BE2C (cell line): Measurements from ENCODE around the gene SUCLG2.

Experiments
- DNase-seq: peaks from one replicate; pipeline ENCODE4 v3.0.0-alpha.2; 2020
- H3K27me3 ChIP-seq: fragments of 250-450 bp; sonication (Bioruptor Pico); 2 replicates; pipeline ENCODE4 v1.5.1; 2020; ENCODE audit warnings: mild to moderate bottlenecking
- H3K36me3 ChIP-seq: fragments of 250-450 bp; sonication (Bioruptor Pico); 2 replicates; pipeline ENCODE4 v1.5.1; 2020; ENCODE audit warnings: mild to moderate bottlenecking
- H3K4me1 ChIP-seq: fragments of 250-450 bp; sonication (Bioruptor Pico); 2 replicates; pipeline ENCODE4 v1.5.1; 2020
- H3K4me3 ChIP-seq: 2 replicates; pipeline ENCODE4 v1.5.1; 2011; ENCODE audit warnings: low read depth, low read length
- H3K9me3 ChIP-seq: fragments of 250-450 bp; sonication (Bioruptor Pico); 2 replicates; pipeline ENCODE4 v1.5.1; 2020
- TF ChIP-seq, protein P1 (sequence below): IDR thresholded peaks from 2 replicates; pipeline ENCODE4 v1.5.1; 2012; ENCODE audit warnings: mild to moderate bottlenecking, low read depth, low read length

The SUCLG2 gene

DNA sequence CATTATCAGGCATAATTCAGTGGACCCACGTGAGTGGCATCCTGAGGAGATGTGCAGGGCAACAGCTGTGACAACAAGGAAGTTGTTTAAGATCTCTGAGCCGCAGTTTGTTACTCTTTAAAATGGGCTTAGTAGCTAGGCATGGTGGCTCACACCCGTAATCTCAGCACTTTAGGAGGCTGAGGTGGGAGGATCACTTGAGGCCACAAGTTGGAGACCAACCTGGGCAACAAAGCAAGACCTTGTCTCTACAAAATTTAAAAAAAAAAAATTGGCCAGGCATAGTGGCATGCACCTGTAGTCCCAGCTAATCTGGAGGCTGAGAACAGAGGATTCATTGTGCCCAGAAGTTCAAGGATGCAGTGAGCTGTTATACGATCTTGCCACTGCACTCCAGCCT lies 12.2 kb downstream of the SUCLG2 start:
- Histone ChIP-seq H3K4me1 (no peaks in the 10 kb centered on the region), H3K36me3 (no peaks in the 10 kb centered on the region)

DNA sequence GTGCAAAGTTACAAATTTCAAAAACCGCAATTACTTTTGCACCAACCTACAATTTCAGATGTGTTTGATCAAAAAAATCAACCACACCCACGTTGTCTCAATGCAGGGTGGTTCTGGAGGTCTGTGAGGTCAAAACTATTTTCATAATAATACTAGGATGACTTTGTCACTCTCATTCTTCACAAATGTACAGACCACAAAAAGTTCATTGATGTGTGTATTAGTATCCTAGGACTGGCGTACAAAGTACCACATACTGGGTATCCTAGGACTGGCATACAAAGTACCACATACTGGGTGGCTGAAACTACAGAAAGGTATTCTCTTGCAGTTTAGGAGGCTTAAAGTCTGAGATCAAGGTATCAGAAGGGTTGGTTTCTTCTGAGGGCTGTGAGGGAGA lies 13.0 kb downstream of the SUCLG2 start:
- no peak overlapping the region for H3K4me3 ChIP-seq
- H3K36me3 ChIP-seq: no peaks in the 10 kb centered on the region
- H3K9me3 ChIP-seq: no peaks in the 10 kb centered on the region
- H3K4me1 ChIP-seq: no peaks in the 10 kb centered on the region
- no peaks in the 10 kb centered on the region for H3K27me3 ChIP-seq
- TF ChIP-seq, protein P1, sequence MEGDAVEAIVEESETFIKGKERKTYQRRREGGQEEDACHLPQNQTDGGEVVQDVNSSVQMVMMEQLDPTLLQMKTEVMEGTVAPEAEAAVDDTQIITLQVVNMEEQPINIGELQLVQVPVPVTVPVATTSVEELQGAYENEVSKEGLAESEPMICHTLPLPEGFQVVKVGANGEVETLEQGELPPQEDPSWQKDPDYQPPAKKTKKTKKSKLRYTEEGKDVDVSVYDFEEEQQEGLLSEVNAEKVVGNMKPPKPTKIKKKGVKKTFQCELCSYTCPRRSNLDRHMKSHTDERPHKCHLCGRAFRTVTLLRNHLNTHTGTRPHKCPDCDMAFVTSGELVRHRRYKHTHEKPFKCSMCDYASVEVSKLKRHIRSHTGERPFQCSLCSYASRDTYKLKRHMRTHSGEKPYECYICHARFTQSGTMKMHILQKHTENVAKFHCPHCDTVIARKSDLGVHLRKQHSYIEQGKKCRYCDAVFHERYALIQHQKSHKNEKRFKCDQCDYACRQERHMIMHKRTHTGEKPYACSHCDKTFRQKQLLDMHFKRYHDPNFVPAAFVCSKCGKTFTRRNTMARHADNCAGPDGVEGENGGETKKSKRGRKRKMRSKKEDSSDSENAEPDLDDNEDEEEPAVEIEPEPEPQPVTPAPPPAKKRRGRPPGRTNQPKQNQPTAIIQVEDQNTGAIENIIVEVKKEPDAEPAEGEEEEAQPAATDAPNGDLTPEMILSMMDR: no peak
- no peak for DNase-seq

More for the DNA sequence above, 12.2 kb downstream of the SUCLG2 start:
- no peak overlapping the region for H3K4me3 ChIP-seq
- H3K27me3 ChIP-seq: no peaks in the 10 kb centered on the region
- TF ChIP-seq, protein P1: no peak
- H3K9me3 ChIP-seq: no peaks in the 10 kb centered on the region
- no peak for DNase-seq

DNA sequence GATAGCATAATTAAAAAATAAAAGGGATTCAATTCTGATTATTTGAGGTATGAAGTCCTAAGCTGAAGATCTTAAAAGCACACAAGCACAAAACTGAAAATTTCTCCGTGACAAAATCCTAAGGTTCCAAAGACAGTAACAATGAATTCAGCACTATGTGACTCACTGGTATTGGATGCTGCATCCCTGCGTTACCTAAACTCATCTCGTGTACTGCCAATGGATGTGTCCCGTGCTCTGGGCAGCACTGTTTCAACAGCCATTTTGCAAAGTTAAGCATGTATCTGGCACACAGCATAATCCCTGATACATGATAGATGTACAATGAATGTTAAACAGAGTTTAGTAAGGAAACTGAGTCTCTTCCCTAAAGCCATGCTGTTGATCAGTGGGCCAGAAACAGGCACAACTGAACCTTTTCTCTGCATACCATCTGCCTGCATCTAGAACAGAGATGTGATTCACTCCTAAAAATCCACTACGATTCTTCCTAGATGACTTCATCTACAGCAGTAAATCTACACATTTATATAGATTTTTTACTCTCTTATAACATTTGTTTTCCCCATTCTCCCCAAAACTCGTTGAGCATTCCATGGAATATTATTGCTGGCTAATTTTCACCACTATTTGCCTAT lies 14.3 kb downstream of the SUCLG2 start:
- Histone ChIP-seq H3K9me3 (no peaks in the 10 kb centered on the region), H3K27me3 (no peaks in the 10 kb centered on the region), H3K36me3 (no peaks in the 10 kb centered on the region), H3K4me1 (no peaks in the 10 kb centered on the region), H3K4me3 (no peak overlapping the region)
- TF ChIP-seq, protein P1: no peak
- DNase-seq: no peak

DNA sequence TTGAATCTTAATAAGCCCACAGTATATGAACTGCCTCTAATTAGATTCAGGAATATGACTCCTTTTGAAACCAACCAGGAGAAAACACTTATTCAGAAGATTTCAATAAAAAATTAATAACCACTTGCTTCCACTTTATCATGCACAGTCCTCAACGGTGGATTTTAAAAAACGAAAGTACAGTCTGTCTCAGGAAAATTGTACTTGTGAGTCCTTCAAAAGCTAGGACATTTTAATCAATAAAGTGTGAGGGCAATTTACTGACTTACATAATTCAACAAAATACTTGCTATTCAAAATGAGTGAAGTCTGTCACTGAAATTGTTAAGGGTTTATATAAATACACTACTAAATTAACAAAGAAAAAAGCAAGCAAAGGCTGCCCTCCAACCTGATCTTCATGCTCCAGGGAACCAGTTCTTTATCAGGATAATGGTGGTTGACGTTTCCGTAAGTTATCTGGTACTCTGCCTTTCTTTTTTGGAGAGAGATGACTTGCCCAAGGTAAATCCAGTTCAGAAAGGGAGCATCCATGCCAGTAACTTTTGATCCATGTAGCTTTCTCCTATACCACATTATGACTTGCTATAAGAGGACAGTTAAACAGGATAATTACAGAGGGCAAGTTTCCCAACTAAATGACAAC lies 17.0 kb downstream of the SUCLG2 start:
- no peaks in the 10 kb centered on the region for H3K4me1 ChIP-seq
- DNase-seq: no peak
- no peaks in the 10 kb centered on the region for H3K9me3 ChIP-seq
- no peaks in the 10 kb centered on the region for H3K36me3 ChIP-seq
- no peak overlapping the region for H3K4me3 ChIP-seq
- H3K27me3 ChIP-seq: no peaks in the 10 kb centered on the region
- TF ChIP-seq, protein P1: no peak

DNA sequence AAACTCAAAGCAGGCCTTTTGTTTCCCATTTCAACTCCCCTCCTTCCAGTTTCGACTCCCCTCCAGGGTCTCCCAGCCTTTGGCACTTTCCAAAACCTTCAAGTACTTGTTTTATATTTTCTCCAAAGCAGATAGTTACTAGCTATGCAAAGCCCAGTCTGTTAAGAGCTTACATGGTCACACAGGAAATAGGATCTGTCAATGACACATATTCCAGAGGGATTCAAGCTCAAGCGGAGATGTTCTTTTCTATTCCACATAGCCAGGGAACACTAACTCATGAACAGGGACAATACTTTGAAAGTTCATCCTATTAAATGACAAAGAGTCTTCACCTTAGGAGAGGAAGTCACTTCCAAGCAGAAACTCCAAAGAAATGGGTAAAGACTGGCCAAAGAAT lies 18.6 kb downstream of the SUCLG2 start:
- Histone ChIP-seq H3K27me3 (no peaks in the 10 kb centered on the region), H3K9me3 (no peaks in the 10 kb centered on the region), H3K4me3 (no peak overlapping the region), H3K4me1 (no peaks in the 10 kb centered on the region), H3K36me3 (no peaks in the 10 kb centered on the region)
- no peak for DNase-seq
- TF ChIP-seq, protein P1: no peak

DNA sequence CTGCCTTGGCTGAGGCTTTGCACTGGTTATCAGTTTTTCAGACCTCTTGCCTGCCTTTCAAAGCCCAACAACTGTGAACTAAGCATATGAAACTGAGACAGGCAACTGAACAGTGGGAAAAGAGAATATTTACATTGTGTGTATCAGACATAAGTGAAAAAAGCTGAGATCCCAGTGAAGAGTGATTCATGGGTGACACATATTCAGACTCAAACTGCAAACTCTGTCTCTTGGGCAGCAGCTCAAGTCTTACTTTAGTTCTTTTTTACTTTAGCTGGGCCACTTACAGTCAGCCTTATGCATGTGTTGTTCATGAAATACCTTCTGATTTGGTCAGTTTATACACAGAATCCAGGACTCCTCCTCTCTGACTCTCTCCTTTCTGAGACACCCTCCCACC lies 19.2 kb downstream of the SUCLG2 start:
- no peaks in the 10 kb centered on the region for H3K27me3 ChIP-seq
- H3K4me3 ChIP-seq: no peak overlapping the region
- H3K4me1 ChIP-seq: no peaks in the 10 kb centered on the region
- TF ChIP-seq, protein P1: no peak
- no peak for DNase-seq
- no peaks in the 10 kb centered on the region for H3K9me3 ChIP-seq
- no peaks in the 10 kb centered on the region for H3K36me3 ChIP-seq
